SK-N-SH treated with all-trans-retinoic acid at 6 μM for 48 hours (cell line): ENCODE measurements around the gene BLM.

Experiments used
- BACH2 ChIP-seq: fragments of 250-450 bp; sonication (Bioruptor Pico); IDR thresholded peaks from 2 replicates; pipeline ENCODE4 v1.9.0; 2021; ENCODE audit warnings: mild to moderate bottlenecking, borderline replicate concordance
- CSDC2 ChIP-seq: fragments of 250-450 bp; sonication (Bioruptor Pico); IDR thresholded peaks from 2 replicates; pipeline ENCODE4 v1.5.0; 2020; ENCODE audit warnings: mild to moderate bottlenecking, moderate library complexity
- PPARA ChIP-seq: fragments of 250-450 bp; sonication (Bioruptor Pico); IDR thresholded peaks from 2 replicates; pipeline ENCODE4 v1.5.0; 2020; ENCODE audit warnings: mild to moderate bottlenecking, borderline replicate concordance
- ZC3H10 ChIP-seq: fragments of 250-450 bp; sonication (Bioruptor Pico); IDR thresholded peaks from 2 replicates; pipeline ENCODE4 v1.5.1; 2021; ENCODE audit warnings: mild to moderate bottlenecking, moderate library complexity
- ZFP3 ChIP-seq: fragments of 250-450 bp; sonication (Bioruptor Pico); IDR thresholded peaks from 2 replicates; pipeline ENCODE4 v1.5.0; 2020; ENCODE audit warnings: mild to moderate bottlenecking, moderate library complexity
- ZFP30 ChIP-seq: fragments of 450-650 bp; formaldehyde crosslinking; IDR thresholded peaks from 2 replicates; pipeline ENCODE4 v1.5.0; 2022; ENCODE audit warnings: mild to moderate bottlenecking, moderate library complexity
- TF ChIP-seq, protein P1 (sequence below): fragments of 250-450 bp; sonication (Bioruptor Pico); IDR thresholded peaks from 2 replicates; pipeline ENCODE4 v1.5.1; 2021; ENCODE audit warnings: mild to moderate bottlenecking, moderate library complexity

DNA sequence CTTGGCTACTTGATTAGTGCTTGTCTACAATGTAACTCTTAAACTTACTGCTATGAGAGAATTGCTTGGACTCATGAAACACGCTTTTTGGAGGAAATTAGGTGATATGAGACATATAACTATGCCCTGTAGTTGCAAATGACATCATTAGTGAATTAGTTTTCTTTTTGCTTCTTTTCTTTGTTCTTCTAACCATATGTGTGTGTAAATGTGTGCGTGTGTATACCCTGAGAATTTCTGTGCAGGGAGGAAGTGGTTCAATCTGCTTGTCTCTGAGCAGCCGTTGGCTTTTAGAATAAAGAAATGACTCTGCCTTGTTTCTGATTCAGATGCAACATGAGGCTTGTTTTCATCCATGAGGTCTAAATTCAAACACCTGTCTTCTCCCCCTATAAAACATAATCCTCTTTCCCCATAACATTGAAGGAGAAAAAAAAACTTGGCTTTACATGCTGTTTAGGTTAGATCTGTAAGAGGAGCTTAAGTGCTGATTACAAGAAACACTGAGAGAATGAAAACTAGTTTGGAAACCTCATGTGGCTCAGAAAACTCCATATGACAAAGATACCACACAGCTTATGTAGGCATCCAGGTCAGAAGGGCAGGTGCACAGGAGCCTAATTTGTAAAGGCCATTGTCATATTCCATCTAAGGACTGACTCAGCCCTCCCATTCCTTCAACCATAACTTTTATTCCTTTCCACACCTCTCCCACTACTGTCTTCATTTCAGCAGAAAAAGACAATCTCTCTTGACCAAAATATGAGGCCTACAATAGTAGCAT, 30.5 kb upstream of the BLM start:
- TF ChIP-seq, protein P1, sequence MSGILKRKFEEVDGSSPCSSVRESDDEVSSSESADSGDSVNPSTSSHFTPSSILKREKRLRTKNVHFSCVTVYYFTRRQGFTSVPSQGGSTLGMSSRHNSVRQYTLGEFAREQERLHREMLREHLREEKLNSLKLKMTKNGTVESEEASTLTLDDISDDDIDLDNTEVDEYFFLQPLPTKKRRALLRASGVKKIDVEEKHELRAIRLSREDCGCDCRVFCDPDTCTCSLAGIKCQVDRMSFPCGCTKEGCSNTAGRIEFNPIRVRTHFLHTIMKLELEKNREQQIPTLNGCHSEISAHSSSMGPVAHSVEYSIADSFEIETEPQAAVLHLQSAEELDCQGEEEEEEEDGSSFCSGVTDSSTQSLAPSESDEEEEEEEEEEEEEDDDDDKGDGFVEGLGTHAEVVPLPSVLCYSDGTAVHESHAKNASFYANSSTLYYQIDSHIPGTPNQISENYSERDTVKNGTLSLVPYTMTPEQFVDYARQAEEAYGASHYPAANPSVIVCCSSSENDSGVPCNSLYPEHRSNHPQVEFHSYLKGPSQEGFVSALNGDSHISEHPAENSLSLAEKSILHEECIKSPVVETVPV (CRISPR knock-in tag) = no peak
- TF ChIP-seq PPARA (CRISPR knock-in tag) (no peak), ZFP30 (CRISPR knock-in tag) (no peak), CSDC2 (no peak), ZFP3 (no peak), ZC3H10 (CRISPR knock-in tag) (no peak), BACH2 (CRISPR knock-in tag) (no peak)
